ENCODE data around the gene TRIM39. TPM values are rescaled to one million over a fixed set of nuclear protein-coding genes. Genes with fewer than 3 reads are reported as not detected.
A peak's percentile ranks its signal among the peaks of the same experiment; 100 is the strongest.
"Not testable (repeated sequence)": the region's sequence is repeated elsewhere in the genome, so short reads cannot be mapped to it uniquely, and the experiment has no call there.

Gene TRIM39
- total RNA-seq, result 10 to 100 TPM in 2 of 4 donors, 1 to 10 TPM in 2; 7.6 to 19.1 (median 10.8) TPM

DNA sequence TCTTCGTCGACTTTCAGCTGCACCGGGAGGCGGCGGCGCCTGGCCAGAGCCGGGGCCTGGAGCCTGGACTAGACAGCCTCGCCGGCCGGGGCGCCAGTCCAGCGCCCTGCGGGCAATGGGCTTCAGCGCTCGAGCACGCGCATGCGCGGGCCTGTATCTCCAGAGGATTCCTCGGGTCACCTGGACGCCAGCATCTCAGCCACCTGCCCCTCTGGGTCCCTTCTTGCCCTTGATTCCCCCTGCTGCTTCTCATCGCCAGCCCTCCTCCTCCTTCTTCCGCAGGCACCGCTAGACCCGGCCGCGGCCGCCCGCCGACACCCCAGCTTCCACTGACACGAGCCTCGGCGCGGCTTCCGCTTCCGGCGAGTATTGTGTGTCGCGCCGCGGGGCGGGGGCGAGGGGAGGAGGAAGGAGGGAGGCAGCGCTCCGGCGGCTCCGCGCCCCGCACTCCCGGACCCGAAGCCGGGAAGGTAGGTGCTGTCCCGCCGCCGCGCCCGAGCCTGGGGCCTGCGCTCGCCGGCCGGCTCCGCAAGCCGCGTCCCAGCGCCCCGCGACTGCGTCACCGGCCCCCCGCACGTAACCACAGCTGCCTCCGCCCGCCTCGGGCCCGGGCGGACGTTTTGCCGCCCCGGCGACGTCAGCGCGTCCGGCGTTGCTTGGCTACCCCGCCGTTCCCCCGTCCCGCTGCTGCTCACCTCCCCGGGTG lies at the start of gene TRIM39:
Gene TRIM39 (plus strand): TSS at position 402 of the 706 bp plus-strand sequence. CDS start 2,391 bp downstream, outside the sequence.
- Histone ChIP-seq H3K27ac (peak within 1 kb of the TSS; percentile 95 to 99 (median 98)), H3K4me1 (peaks cover 14 to 40% (median 20%) of the 10 kb centered on the region in 4 donors), H3K27me3 (no peaks in the 10 kb centered on the region), H3K9me3 (no peaks in the 10 kb centered on the region), H3K4me3 (peak within 1 kb of the TSS; percentile 68 to 88 (median 78)), H3K36me3 (peaks cover 0 to 25% (median 0%) of the 10 kb centered on the region in 4 donors)
- intact Hi-C loops (cut with DNase I; ENCODE audit: low total_unique reads) (loop anchor here (5.0 kb wide), 1 partner anchor 114 kb away; the partner anchor contains the start of gene TRIM26), in situ Hi-C loops (cut with MboI; ENCODE audit: low pct_ligation_motif_present in 1 of 4, low pct_unique_long_range_greater_than_20kb in 1 of 4, low sequenced_read_pairs in 3 of 4) (no loop called here)
- 3 to 7% methylated on average over 3 to 24 of the region's 90 CpGs for WGBS, 2 donors (ENCODE audit: low coverage in 1 of 2)
- TF ChIP-seq POLR2A (IDR thresholded peaks at IDR 0.05) (peak; percentile 91), POLR2AphosphoS5 (IDR thresholded peaks at IDR 0.05) (peak; percentile 71 to 94 (median 93))
- TF ChIP-seq, protein P1, sequence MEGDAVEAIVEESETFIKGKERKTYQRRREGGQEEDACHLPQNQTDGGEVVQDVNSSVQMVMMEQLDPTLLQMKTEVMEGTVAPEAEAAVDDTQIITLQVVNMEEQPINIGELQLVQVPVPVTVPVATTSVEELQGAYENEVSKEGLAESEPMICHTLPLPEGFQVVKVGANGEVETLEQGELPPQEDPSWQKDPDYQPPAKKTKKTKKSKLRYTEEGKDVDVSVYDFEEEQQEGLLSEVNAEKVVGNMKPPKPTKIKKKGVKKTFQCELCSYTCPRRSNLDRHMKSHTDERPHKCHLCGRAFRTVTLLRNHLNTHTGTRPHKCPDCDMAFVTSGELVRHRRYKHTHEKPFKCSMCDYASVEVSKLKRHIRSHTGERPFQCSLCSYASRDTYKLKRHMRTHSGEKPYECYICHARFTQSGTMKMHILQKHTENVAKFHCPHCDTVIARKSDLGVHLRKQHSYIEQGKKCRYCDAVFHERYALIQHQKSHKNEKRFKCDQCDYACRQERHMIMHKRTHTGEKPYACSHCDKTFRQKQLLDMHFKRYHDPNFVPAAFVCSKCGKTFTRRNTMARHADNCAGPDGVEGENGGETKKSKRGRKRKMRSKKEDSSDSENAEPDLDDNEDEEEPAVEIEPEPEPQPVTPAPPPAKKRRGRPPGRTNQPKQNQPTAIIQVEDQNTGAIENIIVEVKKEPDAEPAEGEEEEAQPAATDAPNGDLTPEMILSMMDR (IDR thresholded peaks at IDR 0.05), result no peak
- DNase-seq, result peak; percentile 88

DNA sequence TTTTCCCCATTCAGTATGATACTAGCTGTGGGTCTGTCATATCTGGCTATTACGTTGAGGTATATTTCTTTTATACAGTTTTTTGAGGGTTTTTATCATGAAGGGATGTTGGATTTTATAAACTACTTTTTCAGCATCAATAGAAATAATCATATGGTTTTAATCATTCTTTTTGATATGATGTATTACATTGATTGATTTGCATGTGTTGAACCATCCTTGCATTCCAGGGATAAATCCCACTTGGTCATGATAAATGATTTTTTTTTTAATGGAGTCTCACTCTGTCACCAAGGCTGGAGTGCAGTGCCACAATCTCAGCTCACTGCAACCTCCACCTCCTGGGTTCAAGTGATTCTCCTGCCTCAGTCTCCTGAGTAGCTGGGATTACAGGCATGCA lies 45.7 kb upstream of the TRIM39 start:
- H3K4me3 ChIP-seq; in situ Hi-C loops (cut with MboI; ENCODE audit: low pct_ligation_motif_present in 1 of 4, low pct_unique_long_range_greater_than_20kb in 1 of 4, low sequenced_read_pairs in 3 of 4); H3K27ac ChIP-seq; H3K36me3 ChIP-seq; H3K27me3 ChIP-seq; H3K4me1 ChIP-seq; intact Hi-C loops (cut with DNase I; ENCODE audit: low total_unique reads); DNase-seq: not testable (repeated sequence)
- peaks cover 62 to 79% of the 10 kb centered on the region in 2 donors for H3K9me3 ChIP-seq
- WGBS, 2 donors (ENCODE audit: low coverage in 1 of 2), result 100% methylated on average over 1 of the region's 1 CpG

DNA sequence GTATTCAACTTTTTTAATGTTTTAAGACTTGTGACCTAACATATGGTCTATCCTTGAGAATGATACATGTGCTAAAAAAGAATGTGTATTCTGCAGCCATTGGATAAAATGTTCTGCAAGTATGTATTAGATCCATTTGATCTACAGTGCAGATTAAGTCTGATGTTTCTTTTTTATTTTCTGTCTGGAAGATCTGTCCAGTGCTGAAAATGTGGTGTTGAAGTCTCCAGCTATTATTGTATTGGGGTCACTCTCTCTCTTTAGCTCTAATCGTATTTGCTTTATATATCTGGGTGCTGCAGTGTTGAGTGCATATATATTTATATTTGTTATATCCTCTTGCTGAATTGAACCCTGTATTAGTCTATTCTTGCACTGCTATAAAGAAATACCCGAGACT lies 44.2 kb upstream of the TRIM39 start:
- Histone ChIP-seq H3K27ac (no peak overlapping the region), H3K27me3 (no peaks in the 10 kb centered on the region), H3K9me3 (peaks cover 66 to 90% of the 10 kb centered on the region in 2 donors), H3K4me3 (no peak overlapping the region), H3K4me1 (no peaks in the 10 kb centered on the region), H3K36me3 (no peaks in the 10 kb centered on the region)
- intact Hi-C loops (cut with DNase I; ENCODE audit: low total_unique reads), result no loop called here
- in situ Hi-C loops (cut with MboI; ENCODE audit: low pct_ligation_motif_present in 1 of 4, low pct_unique_long_range_greater_than_20kb in 1 of 4, low sequenced_read_pairs in 3 of 4), result no loop called here
- 90 to 97% methylated on average over 2 of the region's 2 CpGs for WGBS, 2 donors (ENCODE audit: low coverage in 1 of 2)
- DNase-seq, result no peak
- TF ChIP-seq EP300 (IDR thresholded peaks at IDR 0.05; ENCODE audit: low read depth), result no peak
- no peak for TF ChIP-seq POLR2AphosphoS5 (IDR thresholded peaks at IDR 0.05)
- TF ChIP-seq, protein P1 (IDR thresholded peaks at IDR 0.05), result no peak
- no peak for TF ChIP-seq POLR2A (IDR thresholded peaks at IDR 0.05)

DNA sequence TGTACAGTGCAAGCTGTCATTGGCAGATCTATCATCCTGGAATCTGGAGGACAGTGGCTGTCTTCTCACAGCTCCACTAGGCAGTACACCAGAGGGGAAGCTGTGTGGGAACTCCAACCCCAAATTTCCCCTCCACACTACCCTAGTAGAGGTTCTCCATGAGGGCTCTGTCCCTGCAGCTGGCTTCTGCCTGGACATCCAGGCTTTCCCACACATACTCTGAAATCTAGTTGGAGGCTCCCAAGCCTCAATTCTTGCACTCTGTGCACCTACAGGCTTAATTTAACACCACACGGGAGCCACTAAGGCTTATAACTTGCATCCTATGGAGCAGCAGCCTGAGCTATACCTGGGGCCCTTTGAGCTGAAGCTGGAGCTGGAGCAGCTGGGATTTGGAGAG lies 43.0 kb upstream of the TRIM39 start:
- in situ Hi-C loops (cut with MboI; ENCODE audit: low pct_ligation_motif_present in 1 of 4, low pct_unique_long_range_greater_than_20kb in 1 of 4, low sequenced_read_pairs in 3 of 4), result no loop called here
- no peaks in the 10 kb centered on the region for H3K27me3 ChIP-seq
- DNase-seq, result no peak
- WGBS, 2 donors (ENCODE audit: low coverage in 1 of 2), result 70 to 86% methylated on average over 1 of the region's 1 CpG
- intact Hi-C loops (cut with DNase I; ENCODE audit: low total_unique reads), result no loop called here
- H3K27ac ChIP-seq, result no peak overlapping the region
- TF ChIP-seq EP300 (IDR thresholded peaks at IDR 0.05; ENCODE audit: low read depth), result no peak
- TF ChIP-seq POLR2A (IDR thresholded peaks at IDR 0.05), result no peak
- TF ChIP-seq POLR2AphosphoS5 (IDR thresholded peaks at IDR 0.05), result no peak
- TF ChIP-seq, protein P1 (IDR thresholded peaks at IDR 0.05), result no peak
- H3K4me1 ChIP-seq, result no peaks in the 10 kb centered on the region
- no peak overlapping the region for H3K4me3 ChIP-seq
- H3K9me3 ChIP-seq, result peaks cover 61 to 88% of the 10 kb centered on the region in 2 donors
- H3K36me3 ChIP-seq, result peaks cover 0 to 2% (median 0%) of the 10 kb centered on the region in 4 donors

All from transverse colon (tissue), 4 donors.